HuH-7 (cell line): Measurements from ENCODE around the gene ARL6.
A peak's percentile ranks its signal among the peaks of the same experiment; 100 is the strongest.

Experiments used
- DNase-seq: peaks from one replicate; pipeline ENCODE4 v3.0.0; 2011; ENCODE audit warnings: low spot score

ARL6 gene

GRCh38 chr3:97764407-97765238, at the start of gene ARL6:
TSS of gene ARL6 (plus strand) at chr3:97764758. CDS start at chr3:97768108, 3,350 bp downstream.
- peak; percentile 84 for DNase-seq

- DNase-seq, result peak; percentile 57
Observed at GRCh38 chr3:97719156-97719821, 45.3 kb upstream of the ARL6 start.

GRCh38 chr3:97720417-97720816, 44.1 kb upstream of the ARL6 start:
- DNase-seq, result no peak

- DNase-seq, result peak; percentile 7
Observed at GRCh38 chr3:97721446-97721845, 43.1 kb upstream of the ARL6 start.

- no peak for DNase-seq
Observed at GRCh38 chr3:97736928-97737327, 27.6 kb upstream of the ARL6 start.

- DNase-seq, result no peak
Observed at GRCh38 chr3:97738761-97739160, 25.8 kb upstream of the ARL6 start.

- no peak for DNase-seq
Observed at GRCh38 chr3:97742036-97742435, 22.5 kb upstream of the ARL6 start.

- DNase-seq, result no peak
Observed at GRCh38 chr3:97744289-97744688, 20.3 kb upstream of the ARL6 start.

GRCh38 chr3:97763586-97764406, 762 bp upstream of the ARL6 start:
- no peak for DNase-seq

- no peak for DNase-seq
Observed at GRCh38 chr3:97765336-97765735, 778 bp downstream of the ARL6 start.

GRCh38 chr3:97772926-97773325, 8.4 kb downstream of the ARL6 start:
- no peak for DNase-seq

- DNase-seq, result no peak
Observed at GRCh38 chr3:97778152-97778551, 13.6 kb downstream of the ARL6 start.

GRCh38 chr3:97793420-97794019, 29.0 kb downstream of the ARL6 start:
- peak; percentile 23 for DNase-seq

GRCh38 chr3:97795951-97796350, 31.4 kb downstream of the ARL6 start:
- no peak for DNase-seq

GRCh38 chr3:97804471-97804870, 39.9 kb downstream of the ARL6 start:
- DNase-seq, result no peak

GRCh38 chr3:97810779-97811390, 46.3 kb downstream of the ARL6 start:
- no peak for DNase-seq

GRCh38 chr3:97815149-97815917, 50.8 kb downstream of the ARL6 start:
- DNase-seq, result no peak

- DNase-seq, result no peak
Observed at GRCh38 chr3:97816811-97817210, 52.3 kb downstream of the ARL6 start.

- DNase-seq, result no peak
Observed at GRCh38 chr3:97817965-97818364, 53.4 kb downstream of the ARL6 start.

GRCh38 chr3:97820780-97821179, 56.2 kb downstream of the ARL6 start:
- no peak for DNase-seq

- peak; percentile 43 for DNase-seq
Observed at GRCh38 chr3:97821287-97821773, 56.8 kb downstream of the ARL6 start.
